Fibroblast of skin of right quadriceps (primary cell): Measurements from ENCODE around the gene FAM43B.
"Not testable (repeated sequence)": the region's sequence is repeated elsewhere in the genome, so short reads cannot be mapped to it uniquely, and the experiment has no call there.

Source experiments
- DNase-seq: peaks from one replicate; pipeline ENCODE4 v3.0.0-alpha.2; 2013

Gene FAM43B, protein sequence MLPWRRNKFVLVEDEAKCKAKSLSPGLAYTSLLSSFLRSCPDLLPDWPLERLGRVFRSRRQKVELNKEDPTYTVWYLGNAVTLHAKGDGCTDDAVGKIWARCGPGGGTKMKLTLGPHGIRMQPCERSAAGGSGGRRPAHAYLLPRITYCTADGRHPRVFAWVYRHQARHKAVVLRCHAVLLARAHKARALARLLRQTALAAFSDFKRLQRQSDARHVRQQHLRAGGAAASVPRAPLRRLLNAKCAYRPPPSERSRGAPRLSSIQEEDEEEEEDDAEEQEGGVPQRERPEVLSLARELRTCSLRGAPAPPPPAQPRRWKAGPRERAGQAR

GRCh38 chr1:20551945-20552727 is at the start of gene FAM43B:
TSS of gene FAM43B (plus strand) at chr1:20552573. CDS start at chr1:20552974, 401 bp downstream.
- DNase-seq, result peak; percentile 36

GRCh38 chr1:20505488-20505887 is 46.9 kb upstream of the FAM43B start:
- DNase-seq, result no peak

DNA sequence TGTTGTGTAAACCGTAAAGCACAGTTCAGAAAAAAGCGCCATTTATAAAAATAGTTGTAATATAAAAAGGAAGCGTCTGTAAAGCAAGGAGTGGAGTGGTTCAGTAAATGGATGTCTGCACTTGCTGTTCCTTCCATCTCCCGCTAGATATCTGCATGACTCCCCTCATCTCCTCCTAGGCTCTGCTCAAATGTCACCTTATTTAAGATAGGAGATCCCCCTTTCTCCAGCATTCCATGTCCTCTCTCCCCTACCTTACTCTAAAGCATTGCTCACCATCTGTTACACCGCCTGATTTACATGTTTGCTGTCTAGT is 45.2 kb upstream of the FAM43B start:
- DNase-seq, result no peak

- peak; percentile 90 for DNase-seq
Measured at GRCh38 chr1:20507564-20508410, 44.6 kb upstream of the FAM43B start, which contains the start of gene MUL1. TSS of gene MUL1 (minus strand) at chr1:20508151. CDS start at chr1:20508024, 127 bp downstream.

DNA sequence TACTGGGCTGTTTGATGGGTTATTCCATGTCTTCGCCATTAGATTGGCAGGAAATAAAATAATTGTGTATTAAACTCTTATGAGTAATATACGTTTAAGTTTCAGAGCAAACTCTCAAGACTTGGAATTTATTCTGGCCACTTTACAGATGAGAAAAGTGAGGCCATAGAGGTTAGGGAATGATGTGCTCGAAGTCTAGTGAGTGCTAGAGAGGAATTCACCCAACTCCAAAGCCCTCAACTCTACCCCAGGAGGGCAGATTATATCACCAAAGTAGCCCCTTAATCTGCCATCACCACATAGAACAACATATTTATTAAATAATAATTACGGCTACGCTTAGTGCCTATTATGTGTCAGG is 44.0 kb upstream of the FAM43B start:
- no peak for DNase-seq

- peak; percentile 37 for DNase-seq
Measured at GRCh38 chr1:20511518-20512428, 40.6 kb upstream of the FAM43B start.

- not testable (repeated sequence) for DNase-seq
Measured at GRCh38 chr1:20519609-20520262, 32.6 kb upstream of the FAM43B start.

- DNase-seq, result peak; percentile 72
Measured at GRCh38 chr1:20521960-20522861, 30.2 kb upstream of the FAM43B start.

DNA sequence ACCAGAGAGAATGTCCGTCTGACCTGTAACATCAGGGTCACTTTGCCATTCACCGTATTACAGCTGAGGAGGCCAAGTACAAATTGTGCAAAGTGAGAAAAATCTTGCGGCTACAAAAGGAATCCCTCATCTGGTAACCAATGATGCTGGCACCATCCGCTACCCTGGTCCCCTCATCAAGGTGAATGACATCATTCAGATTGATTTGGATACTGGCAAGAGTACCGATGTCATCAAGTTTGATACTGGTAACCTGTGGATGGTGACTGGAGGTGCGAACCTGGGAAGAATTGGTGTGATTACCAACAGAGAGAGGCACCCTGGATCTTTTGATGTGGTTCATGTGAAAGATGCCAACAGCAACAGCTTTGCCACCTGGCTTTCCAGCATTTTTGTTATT is 26.1 kb upstream of the FAM43B start:
- no peak for DNase-seq

- no peak for DNase-seq
Measured at GRCh38 chr1:20528221-20528620, 24.2 kb upstream of the FAM43B start.

DNA sequence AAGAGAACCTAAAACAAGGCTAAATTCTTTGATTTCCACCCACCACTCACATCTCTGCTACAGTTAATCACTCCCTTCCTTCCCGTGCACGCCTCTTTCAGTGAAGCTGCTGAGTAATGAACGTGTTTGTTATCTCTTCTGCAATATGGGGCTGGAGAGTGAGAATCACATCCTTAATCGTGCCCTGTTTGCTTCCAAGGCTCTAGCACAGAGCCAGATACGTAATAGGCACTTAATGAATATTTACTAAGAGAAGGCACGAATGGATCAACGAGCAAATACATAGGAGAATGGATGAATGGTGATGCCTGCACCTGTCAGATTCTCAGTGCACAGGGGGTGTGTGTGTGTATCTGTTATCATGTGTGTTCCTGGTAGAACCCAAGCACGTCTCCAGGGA is 22.1 kb upstream of the FAM43B start:
- DNase-seq, result no peak

- no peak for DNase-seq
Measured at GRCh38 chr1:20530901-20531300, 21.5 kb upstream of the FAM43B start.

DNA sequence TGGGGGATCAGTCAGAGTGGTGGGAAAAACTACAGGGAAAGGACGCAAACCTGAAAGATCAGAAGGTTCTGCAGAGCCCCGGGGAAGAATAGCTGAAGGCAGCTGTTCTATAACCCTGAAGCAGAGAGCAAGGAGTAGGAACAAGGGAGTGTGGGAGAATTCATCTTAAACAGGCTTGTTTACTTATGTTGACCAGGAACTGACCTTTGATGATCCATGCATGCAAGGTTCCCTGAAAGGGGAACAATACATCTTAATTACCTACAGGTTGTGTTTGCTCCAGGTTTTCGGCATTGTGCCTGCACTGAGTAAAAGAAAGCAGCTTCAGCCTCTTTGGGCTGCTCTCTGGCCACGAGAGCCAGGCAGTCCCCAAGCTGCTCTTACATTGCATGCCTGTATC is 18.7 kb upstream of the FAM43B start:
- DNase-seq, result no peak

DNA sequence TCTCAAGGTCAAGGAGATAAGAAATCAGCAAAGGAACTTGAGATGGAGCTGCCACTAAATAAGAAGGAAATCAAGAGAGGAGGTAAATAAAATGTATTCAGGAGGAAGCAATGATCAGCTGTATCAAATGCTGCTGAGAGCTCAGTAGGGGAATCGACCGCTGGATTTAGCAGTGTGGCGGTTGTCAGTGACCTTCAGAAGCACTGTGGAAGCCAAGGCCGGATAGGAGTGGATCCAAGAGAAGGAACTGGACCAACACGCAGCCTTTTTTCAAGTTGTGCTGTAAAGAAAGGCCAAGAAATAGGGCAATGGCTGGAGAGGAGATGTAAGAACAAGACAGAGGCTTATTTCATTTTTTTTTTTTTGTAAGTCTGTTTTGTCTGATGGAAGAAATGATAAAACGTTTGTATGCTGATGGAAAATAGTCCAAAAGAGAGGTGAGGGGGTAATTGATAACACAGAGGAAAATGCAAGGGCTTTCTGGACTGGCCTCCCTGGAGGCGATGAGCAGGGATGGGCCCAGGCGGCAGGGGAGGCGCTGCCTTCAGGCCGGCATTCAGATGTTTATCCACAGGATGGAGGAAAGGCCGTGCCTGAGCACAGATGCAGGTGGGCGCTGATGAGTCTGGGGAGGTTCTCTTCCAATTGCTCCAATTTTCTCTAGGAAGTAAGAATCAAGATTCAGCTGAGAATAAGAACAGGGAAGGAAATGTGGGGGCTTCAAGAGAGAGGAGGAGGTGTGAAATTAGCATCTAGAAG is 17.5 kb upstream of the FAM43B start:
- no peak for DNase-seq

- no peak for DNase-seq
Measured at GRCh38 chr1:20538227-20538626, 14.1 kb upstream of the FAM43B start.

GRCh38 chr1:20538760-20539551 is 13.4 kb upstream of the FAM43B start:
- DNase-seq, result no peak

GRCh38 chr1:20540281-20540680 is 12.1 kb upstream of the FAM43B start:
- DNase-seq, result no peak

GRCh38 chr1:20546637-20547036 is 5.7 kb upstream of the FAM43B start:
- DNase-seq, result no peak

DNA sequence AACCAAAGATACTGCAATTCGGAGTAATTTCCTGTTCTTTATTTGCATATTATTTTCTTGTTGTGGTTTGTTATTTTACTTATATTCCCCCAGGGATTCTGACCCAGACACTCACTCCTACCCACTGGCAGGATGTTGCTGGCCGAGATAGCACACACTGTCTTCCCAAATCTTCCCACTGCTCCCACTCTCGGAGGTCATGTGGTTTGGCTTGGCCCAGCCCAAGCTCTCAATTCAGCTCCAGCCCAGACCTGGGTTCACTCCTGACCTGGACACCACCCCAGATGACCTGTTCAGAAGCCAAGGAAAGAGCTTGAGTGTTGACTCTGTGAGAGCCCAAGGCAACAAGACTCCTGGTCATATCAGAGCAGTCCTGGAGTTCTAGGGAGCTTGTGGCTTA is 1.2 kb upstream of the FAM43B start:
- no peak for DNase-seq
